GM23338 (cell line): ENCODE data around the gene EXOC4. TPM values are rescaled to one million over a fixed set of nuclear protein-coding genes. Genes with fewer than 3 reads are reported as not detected.

ENCODE experiments used
- ATAC-seq: fragments of 200-7000 bp; cut with Tn5 transposase; 3 replicates; pipeline ENCODE4 v1.9.1; 2020
- DNase-seq: peaks from one replicate; pipeline ENCODE4 v3.0.0-alpha.2; 2015; ENCODE audit warnings: low spot score
- H2AFZ ChIP-seq: fragments of 200-600 bp; sonication (generic); 2 replicates; pipeline ENCODE4 v1.8.0; 2016; ENCODE audit warnings: antibody characterized with exemption, mild to moderate bottlenecking, moderate library complexity
- H3F3A ChIP-seq: fragments of 200-600 bp; sonication (generic); replicated peaks from 2 replicates; pipeline ENCODE4 v1.8.0; 2017; ENCODE audit warnings: antibody characterized with exemption, mixed run types, low read depth
- H3K27ac ChIP-seq: fragments of 200-600 bp; sonication (generic); 2 replicates; pipeline ENCODE4 v1.6.1; 2016; ENCODE audit warnings: low read depth
- H3K27me3 ChIP-seq: fragments of 200-600 bp; sonication (generic); 2 replicates; pipeline ENCODE4 v1.8.0; 2016; ENCODE audit warnings: mild to moderate bottlenecking, mixed run types, moderate library complexity; ENCODE audit not compliant: insufficient read depth
- H3K36me3 ChIP-seq: fragments of 200-600 bp; sonication (generic); 2 replicates; pipeline ENCODE4 v1.8.0; 2016; ENCODE audit warnings: mild to moderate bottlenecking; ENCODE audit not compliant: insufficient read depth
- H3K4me1 ChIP-seq: fragments of 200-600 bp; sonication (generic); 2 replicates; pipeline ENCODE4 v1.8.0; 2016; ENCODE audit warnings: mild to moderate bottlenecking, moderate library complexity; ENCODE audit not compliant: insufficient read depth
- H3K4me2 ChIP-seq: fragments of 200-600 bp; sonication (generic); 2 replicates; pipeline ENCODE4 v1.7.1; 2017; ENCODE audit warnings: mixed run types
- H3K4me3 ChIP-seq: fragments of 200-600 bp; sonication (generic); 2 replicates; pipeline ENCODE4 v1.6.1; 2016; ENCODE audit warnings: mixed run types
- H3K79me2 ChIP-seq: fragments of 200-600 bp; sonication (generic); replicated peaks from 2 replicates; pipeline ENCODE4 v1.8.0; 2017; ENCODE audit warnings: mild to moderate bottlenecking; ENCODE audit not compliant: insufficient read depth
- H3K9me2 ChIP-seq: fragments of 200-600 bp; sonication (generic); 2 replicates; pipeline ENCODE4 v1.8.0; 2017; ENCODE audit not compliant: insufficient read depth
- H4K20me1 ChIP-seq: fragments of 200-600 bp; sonication (generic); replicated peaks from 2 replicates; pipeline ENCODE4 v1.8.0; 2017; ENCODE audit warnings: mild to moderate bottlenecking; ENCODE audit not compliant: insufficient read depth
- H3K27ac Mint-ChIP-seq: 2 replicates; pipeline ENCODE4 v1.8.0; 2020; ENCODE audit warnings: inconsistent platforms, mild to moderate bottlenecking, moderate library complexity, mixed read lengths
- H3K27me3 Mint-ChIP-seq: 3 replicates; pipeline ENCODE4 v1.8.0; 2022; ENCODE audit warnings: low read depth, mild to moderate bottlenecking, moderate library complexity, mixed read lengths, inconsistent platforms; ENCODE audit not compliant: insufficient read depth, poor library complexity
- H3K36me3 Mint-ChIP-seq: 3 replicates; pipeline ENCODE4 v1.8.0; 2021; ENCODE audit warnings: low read depth, mild to moderate bottlenecking, inconsistent platforms, moderate library complexity, mixed read lengths
- H3K4me1 Mint-ChIP-seq: 3 replicates; pipeline ENCODE4 v1.8.0; 2020; ENCODE audit warnings: mild to moderate bottlenecking, inconsistent platforms, mixed read lengths
- H3K4me3 Mint-ChIP-seq: 3 replicates; pipeline ENCODE4 v1.8.0; 2021; ENCODE audit warnings: moderate library complexity, mild to moderate bottlenecking, inconsistent platforms, mixed read lengths
- H3K9me3 Mint-ChIP-seq: 3 replicates; pipeline ENCODE4 v1.8.0; 2020; ENCODE audit warnings: moderate library complexity, mild to moderate bottlenecking, inconsistent platforms, mixed read lengths
- CTCF ChIP-seq, 2 experiments: fragments of 200-600 bp in 1 of 2; sonication (generic) in 1 of 2; conservative IDR thresholded peaks; 2 replicates each; pipeline versions ENCODE4 v1.5.1 to v1.6.1; 2016 to 2017; ENCODE audit warnings: antibody characterized with exemption in 2 of 2, low read depth in 2 of 2, mild to moderate bottlenecking in 2 of 2, moderate library complexity in 1 of 2
- EZH2 ChIP-seq: fragments of 200-600 bp; sonication (generic); IDR thresholded peaks from one replicate; pipeline ENCODE4 v1.8.0; 2017; ENCODE audit warnings: antibody characterized with exemption, mild to moderate bottlenecking, low read depth; ENCODE audit not compliant: unreplicated experiment
- JUNB ChIP-seq: IDR thresholded peaks from one replicate; pipeline ENCODE4 v1.6.1; 2016; ENCODE audit warnings: antibody characterized with exemption; ENCODE audit not compliant: unreplicated experiment
- NANOG ChIP-seq: IDR thresholded peaks from 2 replicates; pipeline ENCODE4 v1.6.1; 2016; ENCODE audit warnings: antibody characterized with exemption, borderline replicate concordance
- REST ChIP-seq: IDR thresholded peaks from one replicate; pipeline ENCODE4 v1.6.1; 2018; ENCODE audit warnings: antibody characterized with exemption; ENCODE audit not compliant: unreplicated experiment
- ZNF114 ChIP-seq: fragments of 250-450 bp; sonication (Bioruptor Pico); IDR thresholded peaks from 2 replicates; pipeline ENCODE4 v1.5.0; 2020; ENCODE audit warnings: mild to moderate bottlenecking, moderate library complexity
- ZNF331 ChIP-seq: fragments of 250-450 bp; sonication (Bioruptor Pico); IDR thresholded peaks from 2 replicates; pipeline ENCODE4 v1.5.0; 2020; ENCODE audit warnings: low read depth, mild to moderate bottlenecking, moderate library complexity
- ZNF462 ChIP-seq: fragments of 250-450 bp; sonication (Bioruptor Pico); IDR thresholded peaks from 2 replicates; pipeline ENCODE4 v1.5.0; 2020; ENCODE audit warnings: mild to moderate bottlenecking, moderate library complexity
- polyA plus RNA-seq: library from polyadenylated mRNA; unstranded; fragments of >200 nt; fragmentation: Nextera tagmentation; extraction: Ambion mirVana; gene quantifications from 2 replicates; pipeline ENCODE4 v1.2.1, GENCODE V29; 2016
- total RNA-seq: library from RNA; depleted of rRNA; stranded (reverse); fragments of >200 nt; shearing (Covaris generic); gene quantifications from 2 replicates; pipeline ENCODE4 v1.2.3, GENCODE V29; 2014

Gene EXOC4
- total and polyA plus RNA-seq, 2 experiments from 2014 or later: 37.5 to 52.7 TPM

- Histone ChIP-seq H3K27ac (no peak overlapping the region), H3K4me2 (no peak overlapping the region), H3K36me3 (peaks cover 18% of the 10 kb centered on the region), H4K20me1 (no peaks in the 10 kb centered on the region), H2AFZ (no peak overlapping the region), H3K79me2 (no peaks in the 10 kb centered on the region), H3K4me3 (no peak overlapping the region), H3F3A (no peaks in the 10 kb centered on the region), H3K27me3 (no peaks in the 10 kb centered on the region), H3K4me1 (no peaks in the 10 kb centered on the region), H3K9me2 (0 out of 2 replicates have a peak, but pooled peaks cover 7% of the 10 kb centered on the region)
- Mint-ChIP-seq H3K27me3 (no peaks in the 10 kb centered on the region), H3K9me3 (peaks cover 42% of the 10 kb centered on the region), H3K36me3 (peaks cover 39% of the 10 kb centered on the region), H3K4me1 (no peaks in the 10 kb centered on the region), H3K4me3 (no peak overlapping the region), H3K27ac (no peak overlapping the region)
- no peak for DNase-seq
- TF ChIP-seq EZH2 (no peak), JUNB (no peak), ZNF114 (CRISPR knock-in tag) (no peak), NANOG (no peak), ZNF462 (CRISPR knock-in tag) (no peak)
- ATAC-seq: no peak
These were observed 831.7 kb downstream of the EXOC4 start for GRCh38 chr7:134084488-134085144.

GRCh38 chr7:134085311-134085710 is 832.4 kb downstream of the EXOC4 start:
- peaks cover 23% of the 10 kb centered on the region for H3K36me3 ChIP-seq
- 0 out of 2 replicates have a peak, but pooled peaks cover 7% of the 10 kb centered on the region for H3K9me2 ChIP-seq
- H3K4me1 ChIP-seq: no peaks in the 10 kb centered on the region
- H3K27me3 ChIP-seq: no peaks in the 10 kb centered on the region
- DNase-seq: no peak
- H4K20me1 ChIP-seq: no peaks in the 10 kb centered on the region
- Mint-ChIP-seq H3K4me1 (no peaks in the 10 kb centered on the region), H3K27me3 (no peaks in the 10 kb centered on the region), H3K27ac (no peak overlapping the region), H3K9me3 (peaks cover 49% of the 10 kb centered on the region), H3K4me3 (no peak overlapping the region), H3K36me3 (peaks cover 46% of the 10 kb centered on the region)
- H3K79me2 ChIP-seq: no peaks in the 10 kb centered on the region
- ATAC-seq: no peak
- no peak overlapping the region for H3K27ac ChIP-seq
- H3F3A ChIP-seq: no peaks in the 10 kb centered on the region
- no peak overlapping the region for H3K4me2 ChIP-seq
- H3K4me3 ChIP-seq: no peak overlapping the region
- no peak overlapping the region for H2AFZ ChIP-seq
- TF ChIP-seq ZNF331 (CRISPR knock-in tag) (no peak), NANOG (no peak), CTCF (conservative IDR thresholded peaks at IDR 0.05; ENCODE audit: low read depth in 2 of 2) (no peak), JUNB (no peak), REST (no peak), ZNF114 (CRISPR knock-in tag) (no peak)
